H1 (cell line): ENCODE results near the gene LVRN. TPM values are rescaled to one million over a fixed set of nuclear protein-coding genes. Genes with fewer than 3 reads are reported as not detected.

Source experiments
- CTCF ChIA-PET: fragments of 300-600 bp; sonication (Branson Sonifier 250); formaldehyde crosslinking; loops from one replicate; lab custom pipeline; 2021; ENCODE audit not compliant: partially characterized antibody; lab: Charles Lee
- POLR2A ChIA-PET: fragments of 300-600 bp; sonication (Branson Sonifier 250); formaldehyde crosslinking; loops from one replicate; lab custom pipeline; 2021; ENCODE audit warnings: inconsistent platforms; ENCODE audit not compliant: partially characterized antibody; lab: Charles Lee
- DNase-seq, 2 experiments: peaks; one replicate each; pipeline versions ENCODE4 v3.0.0 to v3.0.0-alpha.2; 2010 to 2022; ENCODE audit warnings: low spot score in 2 of 2, low read depth in 1 of 2, mixed read lengths in 1 of 2
- FAIRE-seq: peaks from 2 replicates; lab custom pipeline; 2011; peaks lifted over from hg19 to GRCh38; lab: Jason Lieb, UNC
- H2AFZ ChIP-seq: 2 replicates; pipeline ENCODE4 v1.8.1; 2012; ENCODE audit warnings: low read length, inconsistent platforms
- H2AK5ac ChIP-seq: 2 replicates; pipeline ENCODE4 v1.6.1; 2013; ENCODE audit warnings: low read depth, low read length
- H2BK120ac ChIP-seq: replicated peaks from 2 replicates; pipeline ENCODE3; 2013; ENCODE audit warnings: low read depth, low read length, inconsistent platforms
- H2BK12ac ChIP-seq: 2 replicates; pipeline ENCODE4 v1.6.1; 2013; ENCODE audit warnings: low read depth, low read length
- H2BK15ac ChIP-seq: 2 replicates; pipeline ENCODE4 v1.6.1; 2013; ENCODE audit warnings: low read length
- H2BK20ac ChIP-seq: 2 replicates; pipeline ENCODE4 v1.6.1; 2013; ENCODE audit warnings: low read length
- H2BK5ac ChIP-seq: 2 replicates; pipeline ENCODE4 v1.6.1; 2013; ENCODE audit warnings: low read depth, low read length
- H3K14ac ChIP-seq: 2 replicates; pipeline ENCODE4 v1.6.1; 2013; ENCODE audit warnings: inconsistent platforms; ENCODE audit not compliant: insufficient read length
- H3K18ac ChIP-seq: 2 replicates; pipeline ENCODE4 v1.6.1; 2013; ENCODE audit warnings: low read length; ENCODE audit errors: extremely low read depth
- H3K23ac ChIP-seq: 2 replicates; pipeline ENCODE4 v1.6.1; 2013; ENCODE audit warnings: inconsistent platforms; ENCODE audit not compliant: insufficient read length
- H3K23me2 ChIP-seq: 2 replicates; pipeline ENCODE4 v1.6.1; 2013; ENCODE audit warnings: low read depth, low read length
- H3K27ac ChIP-seq: 2 replicates; pipeline ENCODE4 v1.6.1; 2011; ENCODE audit warnings: low read depth, low read length, inconsistent platforms
- H3K27me3 ChIP-seq, 4 experiments: replicated peaks in 1 of 4; 1 replicate in 1 of 4; 2 replicates in 3 of 4; pipeline versions ENCODE4 v1.6.1 to v1.8.1; 2011 to 2013; ENCODE audit warnings: low read length in 3 of 4, mild to moderate bottlenecking in 3 of 4, inconsistent platforms in 2 of 4, mixed read lengths in 2 of 4, moderate library complexity in 1 of 4; ENCODE audit not compliant: control insufficient read depth in 3 of 4, insufficient read depth in 3 of 4; ENCODE audit errors: extremely low read depth in 1 of 4
- H3K36me3 ChIP-seq, 4 experiments: 2 replicates each; pipeline versions ENCODE4 v1.6.1 to v1.8.1; 2011 to 2013; ENCODE audit warnings: mild to moderate bottlenecking in 4 of 4, low read length in 3 of 4, moderate library complexity in 2 of 4, control low read depth in 1 of 4, inconsistent platforms in 1 of 4; ENCODE audit not compliant: insufficient read depth in 4 of 4, control insufficient read depth in 2 of 4
- H3K4ac ChIP-seq: replicated peaks from 2 replicates; pipeline ENCODE3; 2013; ENCODE audit warnings: low read length, low read depth, mixed read lengths, inconsistent platforms; ENCODE audit not compliant: insufficient read length
- H3K4me1 ChIP-seq, 4 experiments: replicated peaks in 1 of 4; 1 replicate in 1 of 4; 2 replicates in 3 of 4; pipeline versions ENCODE4 v1.6.1 to v1.8.1; 2011 to 2013; ENCODE audit warnings: low read length in 3 of 4, inconsistent platforms in 2 of 4, mixed read lengths in 1 of 4; ENCODE audit not compliant: insufficient read depth in 4 of 4, control insufficient read depth in 3 of 4
- H3K4me2 ChIP-seq, 2 experiments: 2 replicates each; pipeline versions ENCODE4 v1.6.1 to v1.8.1; 2011 to 2013; ENCODE audit warnings: low read depth in 2 of 2, low read length in 2 of 2, control low read depth in 1 of 2, inconsistent platforms in 1 of 2, mild to moderate bottlenecking in 1 of 2; ENCODE audit not compliant: insufficient read depth in 1 of 2
- H3K4me3 ChIP-seq, 4 experiments: fragments of 200-600, 300-600 bp in 1 of 4; sonication (generic), shearing (Covaris generic), sonication (Bioruptor Twin) in 1 of 4; 2 replicates each; pipeline versions ENCODE4 v1.5.1 to v1.8.1; 2011 to 2016; ENCODE audit warnings: low read length in 4 of 4, low read depth in 3 of 4, control low read depth in 2 of 4, inconsistent platforms in 2 of 4, mild to moderate bottlenecking in 2 of 4, mixed read lengths in 1 of 4, moderate library complexity in 1 of 4; ENCODE audit not compliant: insufficient read depth in 2 of 4; ENCODE audit errors: extremely low read depth in 1 of 4
- H3K56ac ChIP-seq: replicated peaks from 2 replicates; pipeline ENCODE3; 2013; ENCODE audit warnings: low read depth, mild to moderate bottlenecking, mixed read lengths, low read length, inconsistent platforms; ENCODE audit not compliant: insufficient read length
- H3K79me1 ChIP-seq: 2 replicates; pipeline ENCODE4 v1.6.1; 2013; ENCODE audit warnings: low read depth, low read length, control low read depth
- H3K79me2 ChIP-seq, 2 experiments: 2 replicates each; pipeline versions ENCODE4 v1.6.1 to v1.8.1; 2012 to 2013; ENCODE audit warnings: low read length in 2 of 2, mild to moderate bottlenecking in 2 of 2, inconsistent platforms in 1 of 2; ENCODE audit not compliant: insufficient read depth in 2 of 2, control insufficient read depth in 1 of 2
- H3K9ac ChIP-seq, 4 experiments: replicated peaks in 1 of 4; 1 replicate in 1 of 4; 2 replicates in 3 of 4; pipeline versions ENCODE4 v1.6.1 to v1.8.1; 2011 to 2013; ENCODE audit warnings: low read depth in 3 of 4, low read length in 3 of 4, control low read depth in 2 of 4, mild to moderate bottlenecking in 2 of 4, moderate library complexity in 2 of 4, inconsistent platforms in 1 of 4; ENCODE audit errors: extremely low read depth in 1 of 4
- H3K9me3 ChIP-seq, 2 experiments: 2 replicates each; pipeline versions ENCODE4 v1.6.1 to v1.8.1; 2012 to 2013; ENCODE audit warnings: mild to moderate bottlenecking in 2 of 2, moderate library complexity in 2 of 2, control low read depth in 1 of 2, inconsistent platforms in 1 of 2, low read depth in 1 of 2, low read length in 1 of 2, mixed read lengths in 1 of 2; ENCODE audit not compliant: insufficient read depth in 2 of 2
- H4K20me1 ChIP-seq, 2 experiments: replicated peaks in 1 of 2; 2 replicates each; pipeline versions ENCODE3 to v1.8.1; 2011 to 2013; ENCODE audit warnings: inconsistent platforms in 2 of 2, low read length in 2 of 2, mild to moderate bottlenecking in 1 of 2; ENCODE audit not compliant: insufficient read depth in 2 of 2, control insufficient read depth in 1 of 2
- H4K5ac ChIP-seq: 2 replicates; pipeline ENCODE4 v1.6.1; 2013; ENCODE audit warnings: low read length, low read depth, mixed read lengths, inconsistent platforms; ENCODE audit not compliant: insufficient read length
- H4K8ac ChIP-seq: 2 replicates; pipeline ENCODE4 v1.8.0; 2013; ENCODE audit warnings: mild to moderate bottlenecking, moderate library complexity, low read length, inconsistent platforms; ENCODE audit not compliant: insufficient read depth; ENCODE audit errors: extremely low read depth
- H4K91ac ChIP-seq: replicated peaks from 2 replicates; pipeline ENCODE3; 2013; ENCODE audit warnings: low read length, mixed read lengths, inconsistent platforms; ENCODE audit not compliant: insufficient read length
- BACH1 ChIP-seq: IDR thresholded peaks from 2 replicates; pipeline ENCODE4 v1.6.1; 2012; ENCODE audit warnings: low read length, improper control_type of control experiment
- CBX5 ChIP-seq: fragments of 300-800, 300-1000 bp; sonication (generic); IDR thresholded peaks from 2 replicates; pipeline ENCODE4 v1.7.1; 2016; ENCODE audit warnings: antibody characterized with exemption, low read length, low read depth
- RNF2 ChIP-seq: fragments of 200-900, 300-1000 bp; sonication (generic); IDR thresholded peaks from 2 replicates; pipeline ENCODE4 v1.7.1; 2016; ENCODE audit warnings: borderline replicate concordance, low read depth, mild to moderate bottlenecking, antibody characterized with exemption, low read length; ENCODE audit not compliant: poor library complexity, severe bottlenecking; ENCODE audit errors: missing control alignments
- WGBS, 2 experiments: shearing (Covaris generic) in 1 of 2; methylation state at CpG; one replicate each; pipeline versions ENCODE4 v1.1.6 to v1.1.7; 2013 to 2015; ENCODE audit warnings: low lambda C conversion rate in 2 of 2, mixed read lengths in 2 of 2, inconsistent platforms in 1 of 2, low coverage in 1 of 2, missing lambda C conversion rate in 1 of 2; ENCODE audit not compliant: insufficient replicate concordance in 2 of 2, insufficient coverage in 1 of 2, insufficient read length in 1 of 2; ENCODE audit errors: extremely low coverage in 1 of 2, missing lambda C conversion rate in 1 of 2; 5-methylcytosine and 5-hydroxymethylcytosine counted together
- polyA plus RNA-seq, 7 experiments: library from polyadenylated mRNA; depleted of rRNA in 3 of 7; stranded (reverse) in 5 of 7; unstranded in 2 of 7; fragments of >200 nt in 5 of 7; fragments of 200-250 nt in 2 of 7; gene quantifications; 1 replicate in 5 of 7; 2 replicates in 1 of 7; 4 replicates in 1 of 7; pipeline versions ENCODE4 v1.2.1 to v1.2.3, GENCODE V29; 2011 to 2013; ENCODE audit warnings: missing spikeins in 2 of 7, mixed read lengths in 2 of 7
- total RNA-seq: library from RNA; stranded (reverse); fragmentation: NEBNext Ultra II Directional; extraction: Animal tissue kit (Norgen Biotek cat#: 25700); gene quantifications from 2 replicates; pipeline ENCODE4 v1.2.1, GENCODE V29; 2021

LVRN gene
- total and polyA plus RNA-seq, 2 of the 8 experiments (the other 6 are each of a cell fraction or from before 2014, with no cell fraction given): 0.08 to 0.09 TPM

DNA sequence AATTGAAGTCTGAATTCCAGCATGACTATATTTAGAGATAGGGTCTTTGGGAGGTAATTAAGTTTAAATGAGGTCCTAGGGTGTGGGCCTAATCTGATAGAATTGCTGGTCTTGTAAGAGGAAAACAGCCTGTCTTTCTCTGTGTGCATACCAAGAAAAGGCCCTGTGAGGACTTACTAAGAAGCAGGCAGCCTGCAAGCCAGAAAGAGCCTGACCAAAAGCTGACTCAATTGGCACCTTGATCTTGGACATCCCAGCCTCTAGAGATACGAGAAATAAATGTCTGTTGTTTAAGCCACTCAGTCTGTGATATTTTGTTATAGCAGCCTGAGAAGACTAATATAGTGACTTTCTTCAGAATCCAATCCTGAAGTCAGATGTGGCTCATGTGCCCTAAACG, 84.5 kb downstream of the LVRN start:
- Histone ChIP-seq H3K4ac (no peak overlapping the region), H3K27me3 (no peaks in the 10 kb centered on the region), H3K23ac (no peak overlapping the region), H2BK12ac (no peak overlapping the region), H4K5ac (no peak overlapping the region), H3K9me3 (no peaks in the 10 kb centered on the region), H2AK5ac (no peak overlapping the region), H3K18ac (no peak overlapping the region), H3K56ac (no peak overlapping the region), H2BK15ac (no peak overlapping the region), H3K4me3 (no peak overlapping the region), H3K36me3 (no peaks in the 10 kb centered on the region), H3K4me2 (no peak overlapping the region), H2BK20ac (no peak overlapping the region), H3K14ac (no peak overlapping the region), H3K4me1 (no peaks in the 10 kb centered on the region), H4K20me1 (no peaks in the 10 kb centered on the region), H4K8ac (no peak overlapping the region), H3K27ac (no peak overlapping the region), H3K79me1 (no peaks in the 10 kb centered on the region), H4K91ac (no peak overlapping the region), H3K79me2 (no peaks in the 10 kb centered on the region), H2AFZ (no peak overlapping the region), H3K9ac (no peak overlapping the region), H2BK120ac (no peak overlapping the region), H3K23me2 (peaks cover 2% of the 10 kb centered on the region; the same call in 1 of the 2 replicates), H2BK5ac (no peak overlapping the region)
- TF ChIP-seq CBX5 (no peak), RNF2 (no peak), BACH1 (no peak)
- no peak for FAIRE-seq
- ChIA-PET CTCF (no interaction called here), POLR2A (no interaction called here)
- no peak for DNase-seq
- WGBS, 2 experiments: 86% methylated on average over 2 of the region's 2 CpGs; no CpG with 5 or more reads in 1 of the 2 experiments
